Prostate gland (tissue), 2 donors: Measurements from ENCODE around the gene STMND1. TPM values are rescaled to one million over a fixed set of nuclear protein-coding genes. Genes with fewer than 3 reads are reported as not detected.
"Not testable (repeated sequence)": the region's sequence is repeated elsewhere in the genome, so short reads cannot be mapped to it uniquely, and the experiment has no call there.

Source experiments
- DNase-seq: peaks from one replicate; pipeline ENCODE4 v3.0.0-alpha.2; 2019; ENCODE audit warnings: low spot score
- H3K27ac ChIP-seq, 2 donors: fragments of 200-600 bp; sonication (generic); 2 replicates each; pipeline ENCODE4 v1.5.1; 2017 to 2019
- H3K27me3 ChIP-seq: fragments of 200-600 bp; sonication (generic); replicated peaks from 2 replicates; pipeline ENCODE4 v1.5.1; 2019; ENCODE audit not compliant: insufficient read depth
- H3K36me3 ChIP-seq, 2 donors: fragments of 200-600 bp; sonication (generic); 1 replicate in 1 of 2; 2 replicates in 1 of 2; pipeline versions ENCODE4 v1.5.1 to v1.8.1; 2017 to 2019
- H3K4me1 ChIP-seq: fragments of 200-600 bp; sonication (generic); replicated peaks from 2 replicates; pipeline ENCODE4 v1.5.1; 2019
- H3K4me3 ChIP-seq, 2 donors: fragments of 200-600 bp; sonication (generic); 2 replicates each; pipeline ENCODE4 v1.5.1; 2017 to 2019
- H3K9me3 ChIP-seq: fragments of 200-600 bp; sonication (generic); 2 replicates; pipeline ENCODE4 v1.5.1; 2017
- POLR2A ChIP-seq: fragments of 450-650 bp; IDR thresholded peaks from one replicate; pipeline ENCODE4 v1.6.1; 2016; ENCODE audit warnings: antibody characterized with exemption, mild to moderate bottlenecking
- POLR2AphosphoS5 ChIP-seq: sonication (generic); formaldehyde crosslinking; IDR thresholded peaks from one replicate; pipeline ENCODE4 v1.6.1; 2017; ENCODE audit warnings: antibody characterized with exemption
- WGBS: methylation state at CpG from one replicate; pipeline ENCODE4 v1.1.5; 2018; 5-methylcytosine and 5-hydroxymethylcytosine counted together
- intact Hi-C: fragments of 100-400 bp; cut with DNase I; formaldehyde crosslinking; loops from one replicate; pipeline ENCODE4 v1.14.2; 2022
- total RNA-seq, 2 donors: library from RNA; depleted of rRNA; stranded (reverse); fragments of >200 nt; gene quantifications; one replicate each; pipeline ENCODE4 v1.1.0, GENCODE V29; 2016
- TF ChIP-seq, protein P1 (sequence below), 4 experiments: fragments of 200-600 bp in 2 of 4; fragments of 450-650 bp in 2 of 4; sonication (generic) in 2 of 4; IDR thresholded peaks; 1 replicate in 3 of 4; 2 replicates in 1 of 4; pipeline ENCODE4 v1.5.1; 2016 to 2019; ENCODE audit warnings: antibody characterized with exemption in 4 of 4, mild to moderate bottlenecking in 2 of 4, moderate library complexity in 2 of 4

The STMND1 gene
- total RNA-seq, 2 donors from 2014 or later, result 15.6 TPM; not detected in 1

- intact Hi-C loops, result no loop called here
- TF ChIP-seq POLR2A (no peak), POLR2AphosphoS5 (no peak)
- TF ChIP-seq, protein P1, sequence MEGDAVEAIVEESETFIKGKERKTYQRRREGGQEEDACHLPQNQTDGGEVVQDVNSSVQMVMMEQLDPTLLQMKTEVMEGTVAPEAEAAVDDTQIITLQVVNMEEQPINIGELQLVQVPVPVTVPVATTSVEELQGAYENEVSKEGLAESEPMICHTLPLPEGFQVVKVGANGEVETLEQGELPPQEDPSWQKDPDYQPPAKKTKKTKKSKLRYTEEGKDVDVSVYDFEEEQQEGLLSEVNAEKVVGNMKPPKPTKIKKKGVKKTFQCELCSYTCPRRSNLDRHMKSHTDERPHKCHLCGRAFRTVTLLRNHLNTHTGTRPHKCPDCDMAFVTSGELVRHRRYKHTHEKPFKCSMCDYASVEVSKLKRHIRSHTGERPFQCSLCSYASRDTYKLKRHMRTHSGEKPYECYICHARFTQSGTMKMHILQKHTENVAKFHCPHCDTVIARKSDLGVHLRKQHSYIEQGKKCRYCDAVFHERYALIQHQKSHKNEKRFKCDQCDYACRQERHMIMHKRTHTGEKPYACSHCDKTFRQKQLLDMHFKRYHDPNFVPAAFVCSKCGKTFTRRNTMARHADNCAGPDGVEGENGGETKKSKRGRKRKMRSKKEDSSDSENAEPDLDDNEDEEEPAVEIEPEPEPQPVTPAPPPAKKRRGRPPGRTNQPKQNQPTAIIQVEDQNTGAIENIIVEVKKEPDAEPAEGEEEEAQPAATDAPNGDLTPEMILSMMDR (IDR thresholded peaks at IDR 0.05), result no peak
- WGBS, result 80% methylated on average over 6 of the region's 6 CpGs
- no peak for DNase-seq
- Histone ChIP-seq H3K4me1 (no peaks in the 10 kb centered on the region), H3K9me3 (no peaks in the 10 kb centered on the region), H3K4me3 (no peak overlapping the region), H3K27me3 (no peaks in the 10 kb centered on the region), H3K36me3 (no peaks in the 10 kb centered on the region), H3K27ac (no peak overlapping the region)
Measured at GRCh38 chr6:17066610-17067009, 35.2 kb upstream of the STMND1 start.

DNA sequence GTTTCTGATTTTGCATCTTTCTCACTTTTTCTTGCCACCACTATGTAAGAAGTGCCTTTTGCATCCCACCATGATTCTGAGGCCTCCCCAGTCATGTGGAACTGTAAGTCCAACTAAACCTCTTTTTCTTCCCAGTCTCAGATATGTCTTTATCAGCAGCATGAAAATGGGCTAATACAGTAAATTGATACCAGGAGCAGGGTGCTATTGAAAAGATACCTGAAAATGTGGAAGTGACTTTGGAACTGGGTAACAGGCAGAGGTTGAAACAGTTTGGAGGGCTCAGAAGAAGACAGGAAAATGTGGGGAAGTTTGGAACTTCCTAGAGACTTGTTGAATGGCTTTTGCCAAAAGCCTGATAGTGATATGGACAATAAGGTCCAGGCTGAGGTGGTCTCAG lies 32.9 kb upstream of the STMND1 start:
- H3K9me3 ChIP-seq, H3K27ac ChIP-seq, intact Hi-C loops, H3K4me1 ChIP-seq, H3K36me3 ChIP-seq, DNase-seq, H3K27me3 ChIP-seq, H3K4me3 ChIP-seq: not testable (repeated sequence)

DNA sequence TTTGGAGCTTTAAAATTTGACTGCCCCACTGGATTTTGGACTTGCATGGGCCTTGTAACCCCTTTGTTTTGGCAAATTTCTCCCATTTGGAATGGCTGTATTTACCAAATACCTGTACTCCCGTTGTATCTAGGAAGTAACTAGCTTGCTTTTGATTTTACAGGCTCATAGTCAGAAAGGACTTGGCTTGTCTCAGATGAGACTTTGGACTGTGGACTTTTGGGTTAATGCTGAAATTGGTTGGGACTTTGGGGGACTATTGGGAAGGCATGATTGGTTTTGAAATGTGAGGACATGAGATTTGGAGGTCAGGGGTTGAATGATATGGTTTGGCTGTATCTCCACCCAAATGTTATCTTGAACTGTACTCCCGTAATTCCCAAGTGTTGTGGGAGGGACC lies 31.4 kb upstream of the STMND1 start:
- H3K9me3 ChIP-seq, H3K36me3 ChIP-seq, H3K27me3 ChIP-seq, DNase-seq, H3K27ac ChIP-seq, H3K4me3 ChIP-seq, intact Hi-C loops, H3K4me1 ChIP-seq: not testable (repeated sequence)
- 79% methylated on average over 2 of the region's 2 CpGs for WGBS

- H3K4me3 ChIP-seq, H3K9me3 ChIP-seq, H3K36me3 ChIP-seq, H3K27ac ChIP-seq, DNase-seq, H3K4me1 ChIP-seq, intact Hi-C loops, H3K27me3 ChIP-seq: not testable (repeated sequence)
- WGBS, result 83% methylated on average over 2 of the region's 2 CpGs
Measured at GRCh38 chr6:17073596-17073995, 28.3 kb upstream of the STMND1 start.

GRCh38 chr6:17081273-17081672 lies 20.6 kb upstream of the STMND1 start:
- Histone ChIP-seq H3K9me3 (no peaks in the 10 kb centered on the region), H3K4me3 (no peak overlapping the region), H3K27me3 (no peaks in the 10 kb centered on the region), H3K27ac (no peak overlapping the region), H3K36me3 (no peaks in the 10 kb centered on the region), H3K4me1 (no peaks in the 10 kb centered on the region)
- DNase-seq, result no peak
- 81% methylated on average over 4 of the region's 4 CpGs for WGBS
- intact Hi-C loops, result loop anchor here (5.0 to 10.0 kb wide), 3 partner anchors 69 to 676 kb away; no protein-coding TSS in a partner anchor
- TF ChIP-seq, protein P1 (IDR thresholded peaks at IDR 0.05), result no peak
- TF ChIP-seq POLR2AphosphoS5 (no peak), POLR2A (no peak)

DNA sequence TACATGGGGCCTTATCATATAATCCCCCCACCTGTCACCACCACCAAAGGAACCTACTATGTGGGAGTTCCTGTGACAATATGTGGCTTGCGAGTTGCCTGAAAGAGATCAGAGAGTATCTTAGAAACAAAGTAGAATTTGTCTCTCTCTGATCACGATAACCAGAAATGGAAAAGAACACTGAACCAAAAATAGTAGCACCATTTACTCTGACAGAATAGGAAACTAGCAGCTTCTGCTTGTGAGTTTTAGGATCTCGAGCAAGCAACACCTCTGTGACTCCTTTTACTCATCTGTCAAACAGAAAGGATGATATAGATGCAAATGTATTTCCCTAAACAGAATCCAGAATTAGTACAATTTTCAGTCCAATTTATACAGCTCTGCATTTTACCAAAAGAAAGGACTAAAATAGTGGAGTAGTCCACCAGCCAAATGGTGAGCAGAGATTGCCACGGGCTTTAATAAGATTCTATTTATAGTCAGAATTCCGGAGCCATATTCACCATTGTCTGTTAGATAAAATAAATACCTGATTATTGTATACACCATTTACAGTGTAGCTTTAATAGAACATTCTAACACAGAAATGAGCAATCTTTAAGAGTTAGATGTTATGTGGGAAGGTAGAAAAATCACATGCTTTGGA lies 19.9 kb upstream of the STMND1 start:
- Histone ChIP-seq H3K36me3 (no peaks in the 10 kb centered on the region), H3K27me3 (no peaks in the 10 kb centered on the region), H3K4me3 (no peak overlapping the region), H3K27ac (no peak overlapping the region), H3K9me3 (no peaks in the 10 kb centered on the region), H3K4me1 (no peaks in the 10 kb centered on the region)
- TF ChIP-seq, protein P1 (IDR thresholded peaks at IDR 0.05), result no peak
- DNase-seq, result no peak
- 58% methylated on average over 5 of the region's 5 CpGs for WGBS
- intact Hi-C loops, result loop anchor here (5.0 to 10.0 kb wide), 3 partner anchors 70 to 677 kb away; no protein-coding TSS in a partner anchor
